ENCODE results near the gene PHC3.
A peak's percentile ranks its signal among the peaks of the same experiment; 100 is the strongest.
"Not testable (repeated sequence)": the region's sequence is repeated elsewhere in the genome, so short reads cannot be mapped to it uniquely, and the experiment has no call there.

The PHC3 gene, protein sequence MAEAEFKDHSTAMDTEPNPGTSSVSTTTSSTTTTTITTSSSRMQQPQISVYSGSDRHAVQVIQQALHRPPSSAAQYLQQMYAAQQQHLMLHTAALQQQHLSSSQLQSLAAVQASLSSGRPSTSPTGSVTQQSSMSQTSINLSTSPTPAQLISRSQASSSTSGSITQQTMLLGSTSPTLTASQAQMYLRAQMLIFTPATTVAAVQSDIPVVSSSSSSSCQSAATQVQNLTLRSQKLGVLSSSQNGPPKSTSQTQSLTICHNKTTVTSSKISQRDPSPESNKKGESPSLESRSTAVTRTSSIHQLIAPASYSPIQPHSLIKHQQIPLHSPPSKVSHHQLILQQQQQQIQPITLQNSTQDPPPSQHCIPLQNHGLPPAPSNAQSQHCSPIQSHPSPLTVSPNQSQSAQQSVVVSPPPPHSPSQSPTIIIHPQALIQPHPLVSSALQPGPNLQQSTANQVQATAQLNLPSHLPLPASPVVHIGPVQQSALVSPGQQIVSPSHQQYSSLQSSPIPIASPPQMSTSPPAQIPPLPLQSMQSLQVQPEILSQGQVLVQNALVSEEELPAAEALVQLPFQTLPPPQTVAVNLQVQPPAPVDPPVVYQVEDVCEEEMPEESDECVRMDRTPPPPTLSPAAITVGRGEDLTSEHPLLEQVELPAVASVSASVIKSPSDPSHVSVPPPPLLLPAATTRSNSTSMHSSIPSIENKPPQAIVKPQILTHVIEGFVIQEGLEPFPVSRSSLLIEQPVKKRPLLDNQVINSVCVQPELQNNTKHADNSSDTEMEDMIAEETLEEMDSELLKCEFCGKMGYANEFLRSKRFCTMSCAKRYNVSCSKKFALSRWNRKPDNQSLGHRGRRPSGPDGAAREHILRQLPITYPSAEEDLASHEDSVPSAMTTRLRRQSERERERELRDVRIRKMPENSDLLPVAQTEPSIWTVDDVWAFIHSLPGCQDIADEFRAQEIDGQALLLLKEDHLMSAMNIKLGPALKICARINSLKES

GRCh38 chr3:170180908-170181885 lies at the start of gene PHC3:
Gene PHC3, minus strand, starts transcription at chr3:170181733. Its CDS starts 18 bp downstream, at chr3:170181715.
- peak; percentile 90 to 91 (median 90) for DNase-seq (ENCODE audit: low read depth in 3 of 3)

- DNase-seq (ENCODE audit: low read depth in 3 of 3), result no peak
These were observed 46.7 kb upstream of the PHC3 start for GRCh38 chr3:170228093-170228766.

DNA sequence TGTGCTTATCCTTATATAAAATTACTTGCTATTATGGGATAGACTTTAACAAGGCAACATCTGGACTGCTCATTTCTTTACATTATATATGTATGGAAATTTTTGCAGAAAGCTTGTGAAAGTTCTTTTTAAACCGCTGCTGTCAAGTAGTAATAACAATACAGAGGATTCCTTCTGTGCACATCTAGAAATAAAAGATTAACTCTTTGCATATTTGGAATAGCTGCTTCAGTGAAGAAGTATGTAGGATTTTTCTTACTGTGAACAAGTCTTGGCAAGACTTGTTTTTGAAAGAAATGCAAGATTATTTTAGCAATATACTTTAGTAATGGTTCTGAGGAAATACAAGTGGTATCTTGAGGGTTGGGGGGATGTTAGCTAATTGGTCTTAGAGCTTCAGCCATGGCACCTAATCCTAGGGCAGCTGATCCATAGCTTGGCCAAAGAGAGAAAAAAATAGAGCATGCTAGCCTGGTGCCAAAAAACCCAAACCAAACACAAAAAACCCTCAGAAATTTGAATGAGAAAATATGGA lies 45.0 kb upstream of the PHC3 start:
- DNase-seq (ENCODE audit: low read depth in 3 of 3), result no peak

DNA sequence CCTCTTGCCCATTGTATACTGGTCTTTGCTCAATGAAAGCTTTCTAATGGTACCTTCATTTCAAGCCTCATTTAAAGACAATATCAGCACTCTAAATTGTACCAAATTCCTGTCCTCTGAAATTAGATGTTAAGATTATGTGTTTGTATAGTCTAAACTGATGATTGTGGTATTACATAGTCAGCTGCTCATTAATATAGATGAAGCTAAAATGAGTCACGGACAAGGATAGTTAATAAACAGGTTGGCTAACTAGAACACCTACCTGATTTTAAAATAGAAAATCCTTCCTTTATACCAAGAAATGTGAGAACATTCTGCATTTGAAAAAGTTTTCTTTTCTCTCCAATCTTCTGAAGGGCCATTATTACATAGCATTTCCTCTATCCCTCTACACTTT lies 43.6 kb upstream of the PHC3 start:
- no peak for DNase-seq (ENCODE audit: low read depth in 3 of 3)

GRCh38 chr3:170222647-170223541 lies 41.4 kb upstream of the PHC3 start:
- DNase-seq (ENCODE audit: low read depth in 3 of 3), result peak in 2 of 3 experiments; percentile 9 to 33

DNA sequence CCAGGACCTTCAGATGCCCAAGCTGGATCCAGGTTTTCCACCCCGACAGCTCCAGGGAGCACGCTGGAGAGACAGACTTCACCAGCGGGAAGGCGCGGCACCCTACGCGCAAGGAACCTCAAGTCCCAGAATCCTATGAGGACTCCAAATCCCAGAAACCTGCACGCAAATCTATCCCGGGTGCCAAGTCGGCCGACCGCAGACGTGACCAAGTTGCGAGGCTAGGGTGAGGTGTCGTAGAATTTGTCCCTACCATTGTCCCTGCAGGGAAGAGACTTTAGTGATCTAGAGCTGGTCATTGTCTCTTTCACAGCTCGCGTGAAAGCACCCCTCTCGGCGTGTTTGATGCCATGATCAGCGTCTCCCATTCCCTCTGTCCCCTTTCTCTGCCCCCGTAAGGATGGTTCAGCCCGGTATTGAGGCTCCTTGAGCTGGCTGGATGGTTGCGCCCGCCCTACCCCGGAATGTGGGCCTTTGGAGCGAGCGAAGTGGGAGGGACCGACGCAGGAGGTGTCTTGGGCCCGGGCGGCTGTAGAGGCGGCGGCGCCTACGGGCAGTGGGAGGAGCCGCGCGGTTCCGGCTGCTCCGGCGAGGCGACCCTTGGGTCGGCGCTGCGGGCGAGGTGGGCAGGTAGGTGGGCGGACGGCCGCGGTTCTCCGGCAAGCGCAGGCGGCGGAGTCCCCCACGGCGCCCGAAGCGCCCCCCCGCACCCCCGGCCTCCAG lies 40.6 kb upstream of the PHC3 start, which contains the start of gene PRKCI:
Gene PRKCI, plus strand, starts transcription at position 501 of the 723 bp plus-strand sequence. CDS start 246 bp downstream, outside the sequence.
- DNase-seq (ENCODE audit: low read depth in 3 of 3), result peak; percentile 73 to 89 (median 76)

DNA sequence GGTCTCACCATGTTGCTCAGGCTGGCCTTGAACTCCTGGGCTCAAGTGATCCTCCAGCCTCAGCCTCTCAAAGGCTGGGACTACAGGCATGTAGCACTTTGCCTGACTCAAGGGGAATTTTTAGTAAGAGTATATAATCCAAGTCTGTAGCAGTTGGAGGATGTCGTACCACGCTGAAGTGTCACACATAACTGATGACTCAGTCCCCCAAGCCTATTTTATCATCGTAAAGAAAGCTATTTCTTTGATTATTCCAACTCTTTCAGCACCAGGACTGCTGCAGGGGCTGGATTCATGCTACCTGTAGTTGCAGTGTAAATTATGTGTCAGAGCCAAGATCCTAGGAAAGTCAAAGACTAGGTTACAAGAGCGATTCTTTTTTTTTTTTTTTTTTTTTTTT lies 39.3 kb upstream of the PHC3 start:
- no peak for DNase-seq (ENCODE audit: low read depth in 3 of 3)

DNA sequence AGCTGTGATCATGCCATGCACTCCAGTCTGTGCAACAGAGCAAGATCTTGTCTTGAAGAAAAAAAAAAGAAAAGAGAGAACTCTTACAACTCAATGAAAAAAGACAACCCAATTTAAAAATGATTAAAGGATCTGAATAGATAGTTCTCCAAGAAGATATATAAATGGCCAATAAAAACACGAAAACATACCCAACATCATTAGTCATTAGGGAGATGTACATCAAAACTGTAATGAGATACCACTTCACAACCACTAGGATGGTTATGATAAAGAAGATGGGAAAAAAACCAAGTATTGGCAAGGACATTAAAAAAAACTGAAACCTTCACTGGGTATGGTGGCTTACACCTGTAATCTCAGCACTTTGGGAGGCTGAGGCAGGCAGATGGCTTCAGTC lies 38.3 kb upstream of the PHC3 start:
- DNase-seq (ENCODE audit: low read depth in 3 of 3), result no peak

- DNase-seq (ENCODE audit: low read depth in 3 of 3), result no peak
These were observed 30.1 kb upstream of the PHC3 start for GRCh38 chr3:170211668-170212067.

GRCh38 chr3:170207717-170208116 lies 26.2 kb upstream of the PHC3 start:
- no peak for DNase-seq (ENCODE audit: low read depth in 3 of 3)

DNA sequence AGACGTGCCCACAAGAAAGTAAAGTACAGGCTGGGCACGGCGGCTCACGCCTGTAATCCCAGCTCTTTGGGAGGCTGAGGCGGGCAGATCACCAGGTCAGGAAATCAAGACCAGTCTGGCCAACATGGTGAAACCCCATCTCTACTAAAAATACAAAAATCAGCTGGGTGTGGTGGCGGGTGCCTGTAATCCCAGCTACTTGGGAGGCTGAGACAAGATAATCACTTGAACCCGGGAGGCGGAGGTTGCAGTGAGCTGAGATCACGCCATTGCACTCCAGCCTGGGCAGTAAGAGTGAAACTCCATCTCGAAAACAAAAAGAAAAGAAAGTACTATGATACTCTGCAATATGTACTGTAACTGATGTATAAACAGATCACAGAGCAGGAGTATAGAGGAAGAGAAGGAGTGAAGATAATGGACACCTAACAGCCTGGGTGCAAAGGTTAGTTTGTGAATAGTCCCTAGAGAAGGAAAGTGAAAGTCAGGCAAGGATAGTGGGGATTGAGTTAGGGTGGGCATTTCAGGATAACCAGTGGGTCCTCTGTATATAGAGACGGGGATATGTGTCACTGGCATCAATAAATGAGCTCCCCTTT lies 24.7 kb upstream of the PHC3 start:
- DNase-seq (ENCODE audit: low read depth in 3 of 3), result not testable (repeated sequence)

DNA sequence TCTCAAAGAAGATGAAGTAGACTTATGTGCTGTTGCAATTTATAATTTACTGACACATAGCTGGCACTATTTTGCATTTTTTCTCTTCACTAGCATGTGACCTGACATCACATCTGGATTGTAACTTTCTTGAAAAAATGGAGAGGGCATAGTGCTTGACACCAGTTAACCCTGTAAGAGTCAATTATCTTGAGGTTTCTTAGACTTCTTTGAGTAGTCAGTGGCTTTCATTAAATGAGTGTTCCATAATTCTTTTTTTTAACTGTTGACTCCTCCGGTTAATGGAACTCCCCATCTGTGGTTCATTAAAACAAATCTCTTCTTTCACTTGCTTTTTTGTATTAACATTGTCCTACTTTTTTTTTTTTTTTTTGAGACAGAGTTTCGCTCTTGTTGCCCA lies 23.8 kb upstream of the PHC3 start:
- DNase-seq (ENCODE audit: low read depth in 3 of 3), result no peak

DNA sequence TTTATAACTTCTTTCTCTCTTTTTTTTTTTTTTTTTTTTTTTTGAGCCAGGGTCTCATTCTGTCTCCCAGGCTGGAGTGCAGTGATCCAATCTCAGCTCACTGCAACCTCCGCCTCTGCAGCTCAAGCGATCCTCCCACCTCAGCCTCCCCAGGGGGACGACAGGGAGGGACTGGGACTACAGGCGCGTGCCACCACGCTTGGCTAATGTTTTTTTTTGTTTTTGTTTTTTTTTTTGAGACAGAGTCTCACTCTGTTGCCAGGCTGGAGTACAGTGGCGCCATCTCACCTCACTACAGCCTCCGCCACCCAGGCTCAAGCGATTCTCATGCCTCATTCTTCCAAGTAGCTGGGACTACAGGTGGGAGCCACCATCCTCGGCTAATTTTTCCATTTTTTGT lies 23.0 kb upstream of the PHC3 start:
- DNase-seq (ENCODE audit: low read depth in 3 of 3), result no peak

DNA sequence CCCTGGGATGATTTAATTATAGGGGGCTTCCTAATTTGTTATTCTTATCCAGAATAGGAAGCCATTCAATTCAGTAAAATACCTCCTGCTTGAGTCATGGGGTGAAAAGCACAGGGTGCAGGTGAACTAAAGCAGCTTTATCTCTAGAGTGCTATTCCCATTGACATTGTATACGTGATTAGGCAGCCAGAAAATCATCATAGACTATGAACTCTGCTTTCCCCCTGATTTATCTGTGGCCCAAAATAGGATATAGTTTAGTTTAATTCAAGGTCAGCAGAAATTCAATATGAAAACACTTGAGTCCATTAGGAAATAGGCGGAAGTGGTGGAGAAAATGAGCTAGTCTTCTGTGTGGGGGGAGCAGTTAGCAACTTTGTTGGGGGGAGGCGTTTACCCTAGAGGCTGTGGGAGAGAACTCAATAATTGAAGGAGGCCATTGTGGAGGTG lies 22.5 kb upstream of the PHC3 start:
- DNase-seq (ENCODE audit: low read depth in 3 of 3), result no peak

DNA sequence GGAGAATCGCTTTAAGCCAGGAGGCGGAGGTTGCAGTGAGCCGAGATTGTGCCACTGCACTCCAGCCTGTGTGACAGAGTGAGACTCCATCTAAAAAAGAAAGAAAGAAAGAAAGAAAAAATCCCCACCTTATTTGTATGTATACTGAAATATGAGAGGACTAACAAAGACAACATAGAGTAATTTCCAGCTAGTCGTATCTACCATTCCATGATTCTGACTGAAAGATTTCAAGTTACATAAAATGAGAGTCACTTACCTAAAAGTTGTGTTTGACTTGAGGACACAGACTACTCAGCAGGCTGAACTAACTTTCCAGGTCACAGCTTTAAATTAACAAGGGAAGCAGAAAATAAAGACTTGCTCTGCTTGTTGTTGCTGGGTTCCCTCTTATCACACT lies 21.9 kb upstream of the PHC3 start:
- DNase-seq (ENCODE audit: low read depth in 3 of 3), result no peak

DNA sequence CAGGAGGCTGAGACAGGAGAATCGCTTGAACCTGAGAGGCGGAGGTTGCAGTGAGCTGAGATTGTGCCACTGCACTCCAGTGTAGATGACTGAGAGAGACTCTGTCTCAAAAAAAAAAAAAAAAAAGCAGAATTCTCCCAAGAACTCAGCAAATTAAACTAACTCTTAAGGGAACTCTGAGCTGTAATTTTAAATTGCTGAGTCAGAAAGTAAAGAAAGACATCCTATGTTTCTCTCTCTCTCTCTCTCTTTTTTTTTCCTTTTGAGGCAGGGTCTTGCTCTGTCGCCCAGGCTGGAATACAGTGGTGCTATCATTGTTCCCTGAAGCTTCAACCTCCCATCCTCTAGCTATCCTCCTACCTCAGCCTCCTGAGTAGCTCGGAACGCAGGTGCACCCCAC lies 20.0 kb upstream of the PHC3 start:
- DNase-seq (ENCODE audit: low read depth in 3 of 3), result no peak

DNA sequence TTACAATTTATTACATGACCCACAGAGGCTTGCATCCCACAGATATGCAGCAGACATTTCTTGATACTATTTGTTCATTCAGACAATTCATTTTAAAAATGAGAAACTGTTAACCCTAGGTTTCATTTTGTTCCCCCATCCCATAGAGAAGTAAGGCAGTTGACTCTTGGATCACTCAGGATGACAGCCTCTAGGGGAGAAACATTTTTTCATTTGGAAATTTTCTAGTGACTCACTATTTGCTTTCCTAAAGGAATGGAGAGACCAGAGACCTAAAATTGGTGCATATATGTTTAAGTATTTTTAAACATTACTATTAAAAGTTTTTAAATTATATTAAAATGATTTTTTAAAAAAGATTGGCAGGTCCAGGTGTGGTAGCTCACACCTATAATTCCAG lies 19.5 kb upstream of the PHC3 start:
- no peak for DNase-seq (ENCODE audit: low read depth in 3 of 3)

DNA sequence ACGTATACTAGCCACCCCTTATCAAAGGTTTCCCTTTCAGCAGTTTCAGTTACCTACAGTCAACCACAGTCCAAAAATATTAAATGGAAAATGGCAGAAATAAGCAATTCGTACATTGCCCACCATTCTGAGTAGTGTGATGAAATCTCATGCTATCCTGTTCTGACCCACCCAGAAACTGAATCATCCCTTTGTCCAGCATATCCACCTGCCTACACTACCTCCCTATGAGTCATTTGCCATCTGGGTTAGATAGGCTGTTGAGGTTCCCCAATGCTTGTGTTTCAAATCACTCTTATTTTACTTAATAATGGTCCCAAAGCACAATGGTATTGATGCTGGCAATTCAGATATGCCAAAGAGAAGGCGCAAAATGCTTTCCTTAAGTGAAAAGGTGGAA lies 15.3 kb upstream of the PHC3 start:
- DNase-seq (ENCODE audit: low read depth in 3 of 3), result no peak
